Smooth muscle cell (in vitro differentiated cells): ENCODE measurements around the gene IFITM1. TPM values are rescaled to one million over a fixed set of nuclear protein-coding genes. Genes with fewer than 3 reads are reported as not detected.
"Not testable (repeated sequence)": the region's sequence is repeated elsewhere in the genome, so short reads cannot be mapped to it uniquely, and the experiment has no call there.

Source experiments
- DNase-seq: peaks from one replicate; lab custom pipeline; 2025; ENCODE audit not compliant: unreplicated experiment; lab: John Stamatoyannopoulos, UW
- H2AFZ ChIP-seq: fragments of 200-600 bp; sonication (generic); 2 replicates; pipeline ENCODE4 v1.6.0; 2016; ENCODE audit warnings: antibody characterized with exemption, low read depth, mild to moderate bottlenecking
- H3F3A ChIP-seq: fragments of 200-600 bp; sonication (generic); 2 replicates; pipeline ENCODE4 v1.6.0; 2017; ENCODE audit warnings: antibody characterized with exemption, low read depth
- H3K27ac ChIP-seq: fragments of 200-600 bp; sonication (generic); 2 replicates; pipeline ENCODE4 v1.5.1; 2016; ENCODE audit warnings: low read depth, mild to moderate bottlenecking
- H3K27me3 ChIP-seq: fragments of 200-600 bp; sonication (generic); 2 replicates; pipeline ENCODE4 v1.6.1; 2016; ENCODE audit warnings: low read depth, mild to moderate bottlenecking
- H3K36me3 ChIP-seq: fragments of 200-600 bp; sonication (generic); 2 replicates; pipeline ENCODE4 v1.5.1; 2016; ENCODE audit warnings: low read depth
- H3K4me1 ChIP-seq: fragments of 200-600 bp; sonication (generic); 2 replicates; pipeline ENCODE4 v1.5.1; 2016; ENCODE audit warnings: low read depth
- H3K4me2 ChIP-seq: fragments of 200-600 bp; sonication (generic); 2 replicates; pipeline ENCODE4 v1.6.0; 2016; ENCODE audit warnings: mild to moderate bottlenecking
- H3K4me3 ChIP-seq: fragments of 200-600 bp; sonication (generic); 2 replicates; pipeline ENCODE4 v1.5.1; 2016; ENCODE audit warnings: mild to moderate bottlenecking
- H3K79me2 ChIP-seq: fragments of 200-600 bp; sonication (generic); 2 replicates; pipeline ENCODE4 v1.6.0; 2016; ENCODE audit warnings: low read depth, mild to moderate bottlenecking
- H3K9ac ChIP-seq: fragments of 200-600 bp; sonication (generic); 2 replicates; pipeline ENCODE4 v1.6.0; 2016; ENCODE audit warnings: low read depth
- H3K9me3 ChIP-seq: fragments of 200-600 bp; sonication (generic); replicated peaks from 2 replicates; pipeline ENCODE4 v1.5.1; 2016; ENCODE audit warnings: low read depth
- H4K20me1 ChIP-seq: fragments of 200-600 bp; sonication (generic); 2 replicates; pipeline ENCODE4 v1.6.0; 2016; ENCODE audit warnings: low read depth
- CTCF ChIP-seq: fragments of 200-600 bp; sonication (generic); IDR thresholded peaks from 2 replicates; pipeline ENCODE4 v1.5.1; 2017; ENCODE audit warnings: borderline replicate concordance, mild to moderate bottlenecking, antibody characterized with exemption; ENCODE audit not compliant: insufficient read depth, poor library complexity, severe bottlenecking
- WGBS: methylation state at CpG from one replicate; pipeline ENCODE4 v1.1.7; 2016; ENCODE audit warnings: low lambda C conversion rate; 5-methylcytosine and 5-hydroxymethylcytosine counted together
- polyA plus RNA-seq: library from polyadenylated mRNA; unstranded; fragments of >200 nt; fragmentation: Nextera tagmentation; extraction: Ambion mirVana; gene quantifications from 2 replicates; pipeline ENCODE4 v1.2.1, GENCODE V29; 2016
- total RNA-seq: library from RNA; depleted of rRNA; stranded (reverse); fragments of >200 nt; gene quantifications from 2 replicates; pipeline ENCODE4 v1.2.3, GENCODE V29; 2014

IFITM1 gene
- total and polyA plus RNA-seq, 2 experiments from 2014 or later = 355 to 726 TPM

- Histone ChIP-seq H3F3A (no peaks in the 10 kb centered on the region), H3K9me3 (no peaks in the 10 kb centered on the region), H3K9ac (no peak overlapping the region), H3K4me2 (peak overlapping the region; percentile 96), H3K79me2 (peaks cover 48% of the 10 kb centered on the region), H3K27me3 (peaks cover 8% of the 10 kb centered on the region), H3K27ac (no peak overlapping the region), H2AFZ (no peak overlapping the region), H3K4me3 (peak overlapping the region; percentile 66), H3K36me3 (no peaks in the 10 kb centered on the region), H4K20me1 (peaks cover 29% of the 10 kb centered on the region), H3K4me1 (peaks cover 40% of the 10 kb centered on the region)
- 39% methylated on average over 5 of the region's 7 CpGs for WGBS
- DNase-seq = no peak
- no peak for TF ChIP-seq CTCF
Observed at GRCh38 chr11:316891-317301, 3.1 kb downstream of the IFITM1 start.

GRCh38 chr11:317668-318404 is 4.0 kb downstream of the IFITM1 start:
- WGBS = 15% methylated on average over 15 of the region's 30 CpGs

GRCh38 chr11:318405-319120 is 4.7 kb downstream of the IFITM1 start:
- H3K79me2 ChIP-seq = peaks cover 48% of the 10 kb centered on the region
- H3K4me3 ChIP-seq = peak overlapping the region; percentile 72
- not testable (repeated sequence) for H3F3A ChIP-seq, H3K9ac ChIP-seq, DNase-seq, H3K36me3 ChIP-seq, H2AFZ ChIP-seq, H3K27ac ChIP-seq, H3K27me3 ChIP-seq, H3K9me3 ChIP-seq
- 7% methylated on average over 7 of the region's 79 CpGs for WGBS
- peaks cover 23% of the 10 kb centered on the region for H3K4me1 ChIP-seq
- peaks cover 29% of the 10 kb centered on the region for H4K20me1 ChIP-seq
- peak overlapping the region; percentile 92 for H3K4me2 ChIP-seq

More at GRCh38 chr11:317668-318404, 4.0 kb downstream of the IFITM1 start:
- H3K36me3 ChIP-seq, H3K27me3 ChIP-seq, H3K27ac ChIP-seq, DNase-seq, H2AFZ ChIP-seq, H3K9me3 ChIP-seq, H3F3A ChIP-seq, H3K9ac ChIP-seq: not testable (repeated sequence)
- peaks cover 29% of the 10 kb centered on the region for H4K20me1 ChIP-seq
- peak overlapping the region; percentile 7 for H3K4me3 ChIP-seq
- peak overlapping the region; percentile 96 for H3K4me2 ChIP-seq
- peaks cover 48% of the 10 kb centered on the region for H3K79me2 ChIP-seq
- peaks cover 31% of the 10 kb centered on the region for H3K4me1 ChIP-seq

GRCh38 chr11:319121-319887 is 5.5 kb downstream of the IFITM1 start:
- not testable (repeated sequence) for H2AFZ ChIP-seq, H3F3A ChIP-seq, H3K27me3 ChIP-seq, DNase-seq, H3K9ac ChIP-seq, H3K36me3 ChIP-seq, H3K9me3 ChIP-seq
- WGBS = 17% methylated on average over 20 of the region's 29 CpGs
- H4K20me1 ChIP-seq = peaks cover 25% of the 10 kb centered on the region
- peaks cover 21% of the 10 kb centered on the region for H3K4me1 ChIP-seq
- peak overlapping the region; percentile 92 for H3K4me2 ChIP-seq
- peaks cover 44% of the 10 kb centered on the region for H3K79me2 ChIP-seq
- H3K27ac ChIP-seq = peak overlapping the region; percentile 41
- H3K4me3 ChIP-seq = peak overlapping the region; percentile 72

- WGBS = 25% methylated on average over 10 of the region's 10 CpGs
- Histone ChIP-seq H3K79me2 (peaks cover 38% of the 10 kb centered on the region), H3K4me3 (peak overlapping the region; percentile 72), H3K27ac (peak overlapping the region; percentile 77), H3K4me2 (peak overlapping the region; percentile 95), H3K4me1 (peaks cover 21% of the 10 kb centered on the region), H4K20me1 (peaks cover 22% of the 10 kb centered on the region)
- H3K27me3 ChIP-seq, H3K36me3 ChIP-seq, H3K9me3 ChIP-seq, H3F3A ChIP-seq, H2AFZ ChIP-seq, DNase-seq, H3K9ac ChIP-seq: not testable (repeated sequence)
Observed at GRCh38 chr11:319888-320273, 6.0 kb downstream of the IFITM1 start.
